HepG2 (cell line): Measurements from ENCODE around the gene CLCN1. TPM values are rescaled to one million over a fixed set of nuclear protein-coding genes. Genes with fewer than 3 reads are reported as not detected.

ENCODE experiments used
- DMAP1 ChIP-seq: IDR thresholded peaks from 2 replicates; pipeline ENCODE4 v1.6.1; 2016
- DNMT3B ChIP-seq: conservative IDR thresholded peaks from 2 replicates; pipeline ENCODE4 v1.6.1; 2016; ENCODE audit warnings: missing biosample characterization, control low read depth
- GPN1 ChIP-seq: sonication (generic); formaldehyde crosslinking; IDR thresholded peaks from 2 replicates; pipeline ENCODE4 v1.5.1; 2020; ENCODE audit warnings: missing genetic modification reagents, borderline replicate concordance
- HNF4A ChIP-seq: sonication (generic); formaldehyde crosslinking; IDR thresholded peaks from 2 replicates; pipeline ENCODE4 v1.4.0; 2020; ENCODE audit warnings: missing genetic modification reagents
- MAFK ChIP-seq, 2 experiments: IDR thresholded peaks in 1 of 2; conservative IDR thresholded peaks in 1 of 2; 2 replicates each; pipeline ENCODE4 v1.6.1; 2011; ENCODE audit warnings: improper control_type of control experiment in 2 of 2, low read length in 2 of 2
- MTF1 ChIP-seq: sonication (generic); formaldehyde crosslinking; IDR thresholded peaks from 2 replicates; pipeline ENCODE4 v1.5.0; 2020; ENCODE audit warnings: missing genetic modification reagents
- RARG ChIP-seq: sonication (generic); formaldehyde crosslinking; IDR thresholded peaks from 2 replicates; pipeline ENCODE4 v1.4.0; 2020; ENCODE audit warnings: low read depth, mild to moderate bottlenecking, missing genetic modification reagents
- RCOR2 ChIP-seq: IDR thresholded peaks from 2 replicates; pipeline ENCODE4 v1.6.1; 2016; ENCODE audit warnings: missing biosample characterization, missing genetic modification reagents
- SMAD3 ChIP-seq: sonication (generic); formaldehyde crosslinking; IDR thresholded peaks from 2 replicates; pipeline ENCODE4 v1.4.0; 2020; ENCODE audit warnings: missing genetic modification reagents
- SMARCE1 ChIP-seq: fragments of 450-650 bp; IDR thresholded peaks from 2 replicates; pipeline ENCODE4 v1.6.1; 2017; ENCODE audit warnings: borderline replicate concordance
- ZBTB8A ChIP-seq: sonication (generic); formaldehyde crosslinking; IDR thresholded peaks from 2 replicates; pipeline ENCODE4 v1.4.0; 2020; ENCODE audit warnings: mild to moderate bottlenecking, low read depth, missing genetic modification reagents, borderline replicate concordance
- ZNF296 ChIP-seq: sonication (generic); formaldehyde crosslinking; conservative IDR thresholded peaks from 2 replicates; pipeline ENCODE4 v1.5.0; 2020; ENCODE audit warnings: mild to moderate bottlenecking, missing genetic modification reagents
- ZNF550 ChIP-seq: sonication (generic); formaldehyde crosslinking; IDR thresholded peaks from 2 replicates; pipeline ENCODE4 v1.4.0; 2020; ENCODE audit warnings: mild to moderate bottlenecking, missing genetic modification reagents, borderline replicate concordance
- ZNF619 ChIP-seq: sonication (generic); formaldehyde crosslinking; IDR thresholded peaks from 2 replicates; pipeline ENCODE4 v1.4.0; 2020; ENCODE audit warnings: mild to moderate bottlenecking, missing genetic modification reagents
- ZNF709 ChIP-seq: sonication (generic); formaldehyde crosslinking; IDR thresholded peaks from 2 replicates; pipeline ENCODE4 v1.5.0; 2020; ENCODE audit warnings: mild to moderate bottlenecking, missing genetic modification reagents
- ZNF83 ChIP-seq: sonication (generic); formaldehyde crosslinking; IDR thresholded peaks from 2 replicates; pipeline ENCODE4 v1.4.0; 2020; ENCODE audit warnings: missing genetic modification reagents, mild to moderate bottlenecking, borderline replicate concordance
- ZSCAN31 ChIP-seq: sonication (generic); formaldehyde crosslinking; IDR thresholded peaks from 2 replicates; pipeline ENCODE4 v1.5.0; 2020; ENCODE audit warnings: low read depth, mild to moderate bottlenecking, missing genetic modification reagents
- polyA plus RNA-seq, 8 experiments: library from polyadenylated mRNA; depleted of rRNA in 3 of 8; stranded (reverse) in 7 of 8; unstranded in 1 of 8; fragments of >200 nt; fragmentation: Illumina TruSeq in 4 of 8; extraction: Trizol in 4 of 8; gene quantifications; 2 replicates each; pipeline versions ENCODE4 v1.2.1 to v1.2.3, GENCODE V29; 2011 to 2016; ENCODE audit warnings: low read depth in 4 of 8, missing spikeins in 1 of 8, mixed read lengths in 1 of 8; ENCODE audit not compliant: insufficient read depth in 1 of 8
- total RNA-seq, 5 experiments: library from RNA; depleted of rRNA; stranded (reverse); fragments of >200 nt; fragmentation: Illumina TruSeq; extraction: Trizol; gene quantifications; 2 replicates each; pipeline ENCODE4 v1.2.3, GENCODE V29; 2016; ENCODE audit warnings: low read depth in 1 of 5
- TF ChIP-seq, protein P1 (sequence below): sonication (generic); formaldehyde crosslinking; IDR thresholded peaks from 2 replicates; pipeline ENCODE4 v1.4.0; 2020; ENCODE audit warnings: missing genetic modification reagents; ENCODE audit errors: not compliant biosample characterization
- TF ChIP-seq, protein P2 (sequence below): sonication (generic); formaldehyde crosslinking; IDR thresholded peaks from 2 replicates; pipeline ENCODE4 v1.5.0; 2020; ENCODE audit warnings: mild to moderate bottlenecking, missing genetic modification reagents, borderline replicate concordance
- TF ChIP-seq, protein P3 (sequence below): IDR thresholded peaks from 2 replicates; pipeline ENCODE4 v1.6.1; 2012; ENCODE audit warnings: inconsistent platforms
- TF ChIP-seq, protein P4 (sequence below): sonication (generic); formaldehyde crosslinking; IDR thresholded peaks from 2 replicates; pipeline ENCODE4 v1.5.0; 2020; ENCODE audit warnings: mild to moderate bottlenecking, missing genetic modification reagents, moderate library complexity
- TF ChIP-seq, protein P5 (sequence below): sonication (generic); formaldehyde crosslinking; conservative IDR thresholded peaks from 2 replicates; pipeline ENCODE4 v1.4.0; 2020; ENCODE audit warnings: missing genetic modification reagents

CLCN1 gene
- total and polyA plus RNA-seq, 2 of the 13 experiments (the other 11 are each of a cell fraction or from before 2014, with no cell fraction given) = 0.01 TPM; not detected in 1

DNA sequence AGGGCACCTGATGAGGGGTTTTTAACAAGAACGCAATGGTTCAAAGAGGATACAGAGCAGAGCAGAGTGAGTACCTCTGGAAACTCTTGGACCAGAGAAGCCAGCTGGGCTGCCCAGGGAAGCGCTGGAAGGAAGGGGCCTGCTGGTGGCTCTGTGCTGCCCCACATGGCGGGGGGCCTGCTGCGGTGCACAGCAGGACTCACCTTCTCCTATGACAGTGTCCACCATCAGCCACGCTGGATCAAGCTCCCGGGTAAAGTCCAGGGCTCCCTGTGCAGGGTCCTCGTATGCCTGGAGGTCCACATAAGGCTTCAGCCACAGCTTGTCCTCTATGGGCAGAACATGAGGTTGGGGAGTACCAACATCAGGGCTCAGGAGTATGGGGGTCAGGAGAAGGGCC is 80.3 kb downstream of the CLCN1 start (continued):
- TF ChIP-seq, protein P1, sequence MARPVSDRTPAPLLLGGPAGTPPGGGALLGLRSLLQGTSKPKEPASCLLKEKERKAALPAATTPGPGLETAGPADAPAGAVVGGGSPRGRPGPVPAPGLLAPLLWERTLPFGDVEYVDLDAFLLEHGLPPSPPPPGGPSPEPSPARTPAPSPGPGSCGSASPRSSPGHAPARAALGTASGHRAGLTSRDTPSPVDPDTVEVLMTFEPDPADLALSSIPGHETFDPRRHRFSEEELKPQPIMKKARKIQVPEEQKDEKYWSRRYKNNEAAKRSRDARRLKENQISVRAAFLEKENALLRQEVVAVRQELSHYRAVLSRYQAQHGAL = no peak
- TF ChIP-seq MAFK (conservative IDR thresholded peaks at IDR 0.05 in 1 of 2, IDR thresholded peaks at IDR 0.05 in 1 of 2; ENCODE audit: low read length in 2 of 2) (no peak), ZNF709 (no peak), SMAD3 (CRISPR knock-in tag) (no peak), HNF4A (CRISPR knock-in tag) (peak; percentile 68), ZNF83 (CRISPR knock-in tag) (no peak), ZNF296 (CRISPR knock-in tag) (no peak), RARG (CRISPR knock-in tag) (no peak), GPN1 (CRISPR knock-in tag) (no peak), RCOR2 (CRISPR knock-in tag) (no peak; the same call in 1 of the 2 replicates), ZNF619 (CRISPR knock-in tag) (0 out of 2 replicates have a peak, but pooled peaks have one; percentile 28), DNMT3B (CRISPR knock-in tag) (no peak), ZBTB8A (CRISPR knock-in tag) (no peak), ZSCAN31 (0 out of 2 replicates have a peak, but pooled peaks have one; percentile 21), ZNF550 (CRISPR knock-in tag) (0 out of 2 replicates have a peak, but pooled peaks have one; percentile 14), SMARCE1 (no peak), MTF1 (CRISPR knock-in tag) (no peak), DMAP1 (no peak)
- TF ChIP-seq, protein P2, sequence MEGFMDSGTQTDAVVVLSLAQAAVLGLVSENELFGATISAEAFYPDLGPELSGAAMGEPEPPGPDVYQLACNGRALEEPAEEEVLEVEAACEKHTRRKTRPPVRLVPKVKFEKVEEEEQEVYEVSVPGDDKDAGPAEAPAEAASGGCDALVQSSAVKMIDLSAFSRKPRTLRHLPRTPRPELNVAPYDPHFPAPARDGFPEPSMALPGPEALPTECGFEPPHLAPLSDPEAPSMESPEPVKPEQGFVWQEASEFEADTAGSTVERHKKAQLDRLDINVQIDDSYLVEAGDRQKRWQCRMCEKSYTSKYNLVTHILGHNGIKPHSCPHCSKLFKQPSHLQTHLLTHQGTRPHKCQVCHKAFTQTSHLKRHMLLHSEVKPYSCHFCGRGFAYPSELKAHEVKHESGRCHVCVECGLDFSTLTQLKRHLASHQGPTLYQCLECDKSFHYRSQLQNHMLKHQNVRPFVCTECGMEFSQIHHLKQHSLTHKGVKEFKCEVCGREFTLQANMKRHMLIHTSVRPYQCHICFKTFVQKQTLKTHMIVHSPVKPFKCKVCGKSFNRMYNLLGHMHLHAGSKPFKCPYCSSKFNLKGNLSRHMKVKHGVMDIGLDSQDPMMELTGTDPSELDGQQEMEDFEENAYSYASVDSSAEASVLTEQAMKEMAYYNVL (CRISPR knock-in tag) = no peak
- TF ChIP-seq, protein P3, sequence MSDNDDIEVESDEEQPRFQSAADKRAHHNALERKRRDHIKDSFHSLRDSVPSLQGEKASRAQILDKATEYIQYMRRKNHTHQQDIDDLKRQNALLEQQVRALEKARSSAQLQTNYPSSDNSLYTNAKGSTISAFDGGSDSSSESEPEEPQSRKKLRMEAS = peak; percentile 47; the same call in 1 of the 2 replicates
- TF ChIP-seq, protein P4, sequence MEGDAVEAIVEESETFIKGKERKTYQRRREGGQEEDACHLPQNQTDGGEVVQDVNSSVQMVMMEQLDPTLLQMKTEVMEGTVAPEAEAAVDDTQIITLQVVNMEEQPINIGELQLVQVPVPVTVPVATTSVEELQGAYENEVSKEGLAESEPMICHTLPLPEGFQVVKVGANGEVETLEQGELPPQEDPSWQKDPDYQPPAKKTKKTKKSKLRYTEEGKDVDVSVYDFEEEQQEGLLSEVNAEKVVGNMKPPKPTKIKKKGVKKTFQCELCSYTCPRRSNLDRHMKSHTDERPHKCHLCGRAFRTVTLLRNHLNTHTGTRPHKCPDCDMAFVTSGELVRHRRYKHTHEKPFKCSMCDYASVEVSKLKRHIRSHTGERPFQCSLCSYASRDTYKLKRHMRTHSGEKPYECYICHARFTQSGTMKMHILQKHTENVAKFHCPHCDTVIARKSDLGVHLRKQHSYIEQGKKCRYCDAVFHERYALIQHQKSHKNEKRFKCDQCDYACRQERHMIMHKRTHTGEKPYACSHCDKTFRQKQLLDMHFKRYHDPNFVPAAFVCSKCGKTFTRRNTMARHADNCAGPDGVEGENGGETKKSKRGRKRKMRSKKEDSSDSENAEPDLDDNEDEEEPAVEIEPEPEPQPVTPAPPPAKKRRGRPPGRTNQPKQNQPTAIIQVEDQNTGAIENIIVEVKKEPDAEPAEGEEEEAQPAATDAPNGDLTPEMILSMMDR (CRISPR knock-in tag) = 0 out of 2 replicates have a peak, but pooled peaks have one; percentile 28
- TF ChIP-seq, protein P5, sequence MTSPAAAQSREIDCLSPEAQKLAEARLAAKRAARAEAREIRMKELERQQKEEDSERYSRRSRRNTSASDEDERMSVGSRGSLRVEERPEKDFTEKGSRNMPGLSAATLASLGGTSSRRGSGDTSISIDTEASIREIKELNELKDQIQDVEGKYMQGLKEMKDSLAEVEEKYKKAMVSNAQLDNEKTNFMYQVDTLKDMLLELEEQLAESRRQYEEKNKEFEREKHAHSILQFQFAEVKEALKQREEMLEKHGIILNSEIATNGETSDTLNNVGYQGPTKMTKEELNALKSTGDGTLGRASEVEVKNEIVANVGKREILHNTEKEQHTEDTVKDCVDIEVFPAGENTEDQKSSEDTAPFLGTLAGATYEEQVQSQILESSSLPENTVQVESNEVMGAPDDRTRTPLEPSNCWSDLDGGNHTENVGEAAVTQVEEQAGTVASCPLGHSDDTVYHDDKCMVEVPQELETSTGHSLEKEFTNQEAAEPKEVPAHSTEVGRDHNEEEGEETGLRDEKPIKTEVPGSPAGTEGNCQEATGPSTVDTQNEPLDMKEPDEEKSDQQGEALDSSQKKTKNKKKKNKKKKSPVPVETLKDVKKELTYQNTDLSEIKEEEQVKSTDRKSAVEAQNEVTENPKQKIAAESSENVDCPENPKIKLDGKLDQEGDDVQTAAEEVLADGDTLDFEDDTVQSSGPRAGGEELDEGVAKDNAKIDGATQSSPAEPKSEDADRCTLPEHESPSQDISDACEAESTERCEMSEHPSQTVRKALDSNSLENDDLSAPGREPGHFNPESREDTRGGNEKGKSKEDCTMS (CRISPR knock-in tag) = no peak
